ENCODE measurements around the gene HSF5. TPM values are rescaled to one million over a fixed set of nuclear protein-coding genes. Genes with fewer than 3 reads are reported as not detected.

The HSF5 gene
- total and polyA plus RNA-seq, 2 of the 13 experiments (the other 11 are each of a cell fraction or from before 2014, with no cell fraction given), result not detected

GRCh38 chr17:58414596-58414997 is 73.6 kb downstream of the HSF5 start (continued):
- no peak for TF ChIP-seq ZNF609 (CRISPR knock-in tag; IDR thresholded peaks at IDR 0.05; ENCODE audit: borderline replicate concordance)
- no peak for TF ChIP-seq ERF (CRISPR knock-in tag; IDR thresholded peaks at IDR 0.05)
- no peak for TF ChIP-seq SRSF1 (optimal IDR thresholded peaks at IDR 0.05; ENCODE audit: low read depth, low read length)
- TF ChIP-seq YY1 (IDR thresholded peaks at IDR 0.05; ENCODE audit: insufficient read depth, insufficient replicate concordance, low read depth, low read length), result peak; percentile 88
- no peak for TF ChIP-seq BCLAF1 (IDR thresholded peaks at IDR 0.05)
- no peak for TF ChIP-seq ZBTB43 (CRISPR knock-in tag; conservative IDR thresholded peaks at IDR 0.05)
- no peak for TF ChIP-seq ZNF180 (CRISPR knock-in tag; IDR thresholded peaks at IDR 0.05; ENCODE audit: borderline replicate concordance, low read depth)
- TF ChIP-seq JUN (CRISPR knock-in tag; IDR thresholded peaks at IDR 0.05), result no peak
- TF ChIP-seq ZBTB10 (CRISPR knock-in tag; IDR thresholded peaks at IDR 0.05; ENCODE audit: borderline replicate concordance), result no peak
- no peak for TF ChIP-seq U2AF2 (IDR thresholded peaks at IDR 0.05; ENCODE audit: low read depth, low read length)
- no peak for TF ChIP-seq DR1 (CRISPR knock-in tag; IDR thresholded peaks at IDR 0.05)
- TF ChIP-seq PREB (CRISPR knock-in tag; IDR thresholded peaks at IDR 0.05), result no peak
- TF ChIP-seq TAF15 (IDR thresholded peaks at IDR 0.05; ENCODE audit: low read depth, low read length, poor library complexity, severe bottlenecking), result no peak
- TF ChIP-seq ISL2 (CRISPR knock-in tag; IDR thresholded peaks at IDR 0.05), result no peak
- TF ChIP-seq PCBP2 (optimal IDR thresholded peaks at IDR 0.05; ENCODE audit: low read depth, low read length, poor library complexity, severe bottlenecking), result no peak
- no peak for TF ChIP-seq HOXA7 (CRISPR knock-in tag; IDR thresholded peaks at IDR 0.05)
- no peak; the same call in 1 of the 2 replicates for TF ChIP-seq YEATS4 (CRISPR knock-in tag; IDR thresholded peaks at IDR 0.05; ENCODE audit: borderline replicate concordance)

Measured in HepG2 (cell line).